Activated naive CD8-positive, alpha-beta T cell (primary cell): ENCODE measurements around the gene NSF.
"Not testable (repeated sequence)": the region's sequence is repeated elsewhere in the genome, so short reads cannot be mapped to it uniquely, and the experiment has no call there.

Experiments used
- H3K27ac Mint-ChIP-seq: one replicate; pipeline ENCODE4 v1.8.0; 2021; ENCODE audit warnings: mixed read lengths
- H3K27me3 Mint-ChIP-seq: one replicate; pipeline ENCODE4 v1.8.0; 2021; ENCODE audit warnings: mixed read lengths
- H3K36me3 Mint-ChIP-seq: one replicate; pipeline ENCODE4 v1.8.0; 2021; ENCODE audit warnings: mixed read lengths
- H3K4me1 Mint-ChIP-seq: one replicate; pipeline ENCODE4 v1.8.0; 2021; ENCODE audit warnings: low read depth, mixed read lengths
- H3K4me3 Mint-ChIP-seq: one replicate; pipeline ENCODE4 v1.8.0; 2021; ENCODE audit warnings: mild to moderate bottlenecking, mixed read lengths
- H3K9me3 Mint-ChIP-seq: one replicate; pipeline ENCODE4 v1.8.0; 2021; ENCODE audit warnings: low read depth, mixed read lengths

The NSF gene

GRCh38 chr17:46783031-46783593, 192.6 kb downstream of the NSF start:
- Mint-ChIP-seq H3K4me3 (no peak overlapping the region), H3K9me3 (no peaks in the 10 kb centered on the region), H3K27ac (no peak overlapping the region), H3K36me3 (no peaks in the 10 kb centered on the region), H3K27me3 (no peaks in the 10 kb centered on the region), H3K4me1 (no peaks in the 10 kb centered on the region)

- Mint-ChIP-seq H3K4me1 (no peaks in the 10 kb centered on the region), H3K4me3 (no peak overlapping the region), H3K27me3 (no peaks in the 10 kb centered on the region), H3K36me3 (no peaks in the 10 kb centered on the region), H3K9me3 (no peaks in the 10 kb centered on the region), H3K27ac (no peak overlapping the region)
Measured at GRCh38 chr17:46785696-46786095, 195.2 kb downstream of the NSF start.

- no peak overlapping the region for H3K4me3 Mint-ChIP-seq
- H3K4me1 Mint-ChIP-seq, result no peaks in the 10 kb centered on the region
- H3K36me3 Mint-ChIP-seq, result no peaks in the 10 kb centered on the region
- H3K27ac Mint-ChIP-seq, result no peak overlapping the region
- peaks cover 6% of the 10 kb centered on the region for H3K27me3 Mint-ChIP-seq
- H3K9me3 Mint-ChIP-seq, result no peaks in the 10 kb centered on the region
Measured at GRCh38 chr17:46787478-46787877, 197.0 kb downstream of the NSF start.

- no peak overlapping the region for H3K27ac Mint-ChIP-seq
- peaks cover 6% of the 10 kb centered on the region for H3K27me3 Mint-ChIP-seq
- H3K4me1 Mint-ChIP-seq, result no peaks in the 10 kb centered on the region
- no peak overlapping the region for H3K4me3 Mint-ChIP-seq
- H3K9me3 Mint-ChIP-seq, result no peaks in the 10 kb centered on the region
- H3K36me3 Mint-ChIP-seq, result no peaks in the 10 kb centered on the region
Measured at GRCh38 chr17:46788300-46788699, 197.8 kb downstream of the NSF start.

- Mint-ChIP-seq H3K9me3 (no peaks in the 10 kb centered on the region), H3K4me1 (no peaks in the 10 kb centered on the region), H3K27ac (no peak overlapping the region), H3K27me3 (peaks cover 6% of the 10 kb centered on the region), H3K4me3 (no peak overlapping the region), H3K36me3 (no peaks in the 10 kb centered on the region)
Measured at GRCh38 chr17:46788796-46789195, 198.3 kb downstream of the NSF start.

- H3K27ac Mint-ChIP-seq, result no peak overlapping the region
- H3K4me1 Mint-ChIP-seq, result no peaks in the 10 kb centered on the region
- H3K27me3 Mint-ChIP-seq, result peaks cover 6% of the 10 kb centered on the region
- no peaks in the 10 kb centered on the region for H3K36me3 Mint-ChIP-seq
- H3K4me3 Mint-ChIP-seq, result no peak overlapping the region
- H3K9me3 Mint-ChIP-seq, result no peaks in the 10 kb centered on the region
Measured at GRCh38 chr17:46789610-46790009, 199.1 kb downstream of the NSF start.

- Mint-ChIP-seq H3K27me3 (peaks cover 6% of the 10 kb centered on the region), H3K36me3 (no peaks in the 10 kb centered on the region), H3K4me3 (no peak overlapping the region), H3K4me1 (no peaks in the 10 kb centered on the region), H3K9me3 (no peaks in the 10 kb centered on the region), H3K27ac (no peak overlapping the region)
Measured at GRCh38 chr17:46790216-46790615, 199.7 kb downstream of the NSF start.

GRCh38 chr17:46791531-46791930, 201.1 kb downstream of the NSF start:
- H3K4me3 Mint-ChIP-seq, result no peak overlapping the region
- no peaks in the 10 kb centered on the region for H3K4me1 Mint-ChIP-seq
- no peaks in the 10 kb centered on the region for H3K36me3 Mint-ChIP-seq
- H3K27me3 Mint-ChIP-seq, result peaks cover 7% of the 10 kb centered on the region
- H3K9me3 Mint-ChIP-seq, result no peaks in the 10 kb centered on the region
- H3K27ac Mint-ChIP-seq, result no peak overlapping the region

GRCh38 chr17:46792071-46792470, 201.6 kb downstream of the NSF start:
- Mint-ChIP-seq H3K27me3 (peaks cover 7% of the 10 kb centered on the region), H3K4me3 (no peak overlapping the region)

GRCh38 chr17:46793023-46793422, 202.6 kb downstream of the NSF start:
- H3K27me3 Mint-ChIP-seq, H3K4me3 Mint-ChIP-seq, H3K36me3 Mint-ChIP-seq, H3K27ac Mint-ChIP-seq, H3K4me1 Mint-ChIP-seq, H3K9me3 Mint-ChIP-seq: not testable (repeated sequence)

More at GRCh38 chr17:46792071-46792470, 201.6 kb downstream of the NSF start:
- Mint-ChIP-seq H3K9me3 (no peaks in the 10 kb centered on the region), H3K36me3 (no peaks in the 10 kb centered on the region), H3K27ac (no peak overlapping the region), H3K4me1 (no peaks in the 10 kb centered on the region)

GRCh38 chr17:46793541-46793940, 203.1 kb downstream of the NSF start:
- Mint-ChIP-seq H3K4me3 (no peak overlapping the region), H3K9me3 (no peaks in the 10 kb centered on the region), H3K27ac (no peak overlapping the region), H3K27me3 (peaks cover 7% of the 10 kb centered on the region), H3K36me3 (no peaks in the 10 kb centered on the region), H3K4me1 (no peaks in the 10 kb centered on the region)

GRCh38 chr17:46794318-46794717, 203.8 kb downstream of the NSF start:
- Mint-ChIP-seq H3K9me3 (no peaks in the 10 kb centered on the region), H3K4me3 (no peak overlapping the region), H3K4me1 (no peaks in the 10 kb centered on the region), H3K36me3 (no peaks in the 10 kb centered on the region), H3K27me3 (peaks cover 7% of the 10 kb centered on the region), H3K27ac (no peak overlapping the region)

- Mint-ChIP-seq H3K27me3 (peaks cover 9% of the 10 kb centered on the region), H3K4me1 (no peaks in the 10 kb centered on the region), H3K9me3 (no peaks in the 10 kb centered on the region)
Measured at GRCh38 chr17:46795379-46795952, 205.0 kb downstream of the NSF start.

GRCh38 chr17:46796084-46796483, 205.6 kb downstream of the NSF start:
- Mint-ChIP-seq H3K27me3 (peaks cover 8% of the 10 kb centered on the region), H3K36me3 (no peaks in the 10 kb centered on the region), H3K9me3 (no peaks in the 10 kb centered on the region), H3K27ac (no peak overlapping the region), H3K4me3 (no peak overlapping the region), H3K4me1 (no peaks in the 10 kb centered on the region)

More at GRCh38 chr17:46795379-46795952, 205.0 kb downstream of the NSF start:
- H3K4me3 Mint-ChIP-seq, result no peak overlapping the region
- no peak overlapping the region for H3K27ac Mint-ChIP-seq
- H3K36me3 Mint-ChIP-seq, result no peaks in the 10 kb centered on the region

GRCh38 chr17:46796524-46796923, 206.1 kb downstream of the NSF start:
- Mint-ChIP-seq H3K9me3 (no peaks in the 10 kb centered on the region), H3K27me3 (peaks cover 8% of the 10 kb centered on the region), H3K36me3 (no peaks in the 10 kb centered on the region), H3K4me3 (no peak overlapping the region), H3K4me1 (no peaks in the 10 kb centered on the region), H3K27ac (no peak overlapping the region)

- no peak overlapping the region for H3K4me3 Mint-ChIP-seq
- no peaks in the 10 kb centered on the region for H3K9me3 Mint-ChIP-seq
- no peak overlapping the region for H3K27ac Mint-ChIP-seq
- H3K27me3 Mint-ChIP-seq, result peaks cover 6% of the 10 kb centered on the region
- no peaks in the 10 kb centered on the region for H3K36me3 Mint-ChIP-seq
- H3K4me1 Mint-ChIP-seq, result no peaks in the 10 kb centered on the region
Measured at GRCh38 chr17:46796956-46797530, 206.6 kb downstream of the NSF start.
